ENCODE results near the gene PCNX4.

Gene PCNX4

GRCh38 chr14:60174352-60175254 lies 82.9 kb downstream of the PCNX4 start:
- Histone ChIP-seq H3K4me1 (ENCODE audit: insufficient read depth, low read length) (0 out of 2 replicates have a peak, but pooled peaks cover 4% of the 10 kb centered on the region), H3K9ac (ENCODE audit: low read depth, low read length) (no peak overlapping the region), H3K9me3 (ENCODE audit: insufficient read depth, low read depth, low read length) (peaks cover 9% of the 10 kb centered on the region; the same call in 1 of the 2 replicates), H3K4me3 (ENCODE audit: low read length) (no peak overlapping the region), H3K27ac (ENCODE audit: low read depth, low read length) (no peak overlapping the region), H3K27me3 (ENCODE audit: insufficient read depth, low read length) (no peaks in the 10 kb centered on the region), H3K36me3 (ENCODE audit: insufficient read depth, low read length) (no peaks in the 10 kb centered on the region)
- WGBS, result 78% methylated on average over 11 of the region's 11 CpGs

GRCh38 chr14:60175255-60175902 lies 83.7 kb downstream of the PCNX4 start:
- Histone ChIP-seq H3K4me3 (ENCODE audit: low read length) (no peak overlapping the region), H3K27ac (ENCODE audit: low read depth, low read length) (no peak overlapping the region), H3K4me1 (ENCODE audit: insufficient read depth, low read length) (0 out of 2 replicates have a peak, but pooled peaks cover 4% of the 10 kb centered on the region), H3K27me3 (ENCODE audit: insufficient read depth, low read length) (no peaks in the 10 kb centered on the region), H3K9ac (ENCODE audit: low read depth, low read length) (no peak overlapping the region), H3K9me3 (ENCODE audit: insufficient read depth, low read depth, low read length) (peaks cover 9% of the 10 kb centered on the region; the same call in 1 of the 2 replicates), H3K36me3 (ENCODE audit: insufficient read depth, low read length) (no peaks in the 10 kb centered on the region)
- 82% methylated on average over 2 of the region's 2 CpGs for WGBS

- 100% methylated on average over 1 of the region's 1 CpG for WGBS
- Histone ChIP-seq H3K27ac (ENCODE audit: low read depth, low read length) (no peak overlapping the region), H3K36me3 (ENCODE audit: insufficient read depth, low read length) (no peaks in the 10 kb centered on the region)
Observed at GRCh38 chr14:60178164-60178563, 86.4 kb downstream of the PCNX4 start.

GRCh38 chr14:60178820-60179219 lies 87.1 kb downstream of the PCNX4 start:
- no peak overlapping the region for H3K4me3 ChIP-seq (ENCODE audit: low read length)
- no peak overlapping the region for H3K27ac ChIP-seq (ENCODE audit: low read depth, low read length)
- peaks cover 9% of the 10 kb centered on the region; the same call in 1 of the 2 replicates for H3K9me3 ChIP-seq (ENCODE audit: insufficient read depth, low read depth, low read length)
- 0 out of 2 replicates have a peak, but pooled peaks cover 4% of the 10 kb centered on the region for H3K4me1 ChIP-seq (ENCODE audit: insufficient read depth, low read length)
- H3K36me3 ChIP-seq (ENCODE audit: insufficient read depth, low read length), result no peaks in the 10 kb centered on the region
- H3K27me3 ChIP-seq (ENCODE audit: insufficient read depth, low read length), result no peaks in the 10 kb centered on the region
- no peak overlapping the region for H3K9ac ChIP-seq (ENCODE audit: low read depth, low read length)
- no CpG with 5 or more reads among the region's 1 CpG for WGBS

More at GRCh38 chr14:60178164-60178563, 86.4 kb downstream of the PCNX4 start:
- peaks cover 9% of the 10 kb centered on the region; the same call in 1 of the 2 replicates for H3K9me3 ChIP-seq (ENCODE audit: insufficient read depth, low read depth, low read length)
- no peaks in the 10 kb centered on the region for H3K27me3 ChIP-seq (ENCODE audit: insufficient read depth, low read length)
- no peak overlapping the region for H3K4me3 ChIP-seq (ENCODE audit: low read length)
- 0 out of 2 replicates have a peak, but pooled peaks cover 4% of the 10 kb centered on the region for H3K4me1 ChIP-seq (ENCODE audit: insufficient read depth, low read length)
- H3K9ac ChIP-seq (ENCODE audit: low read depth, low read length), result no peak overlapping the region

GRCh38 chr14:60179431-60179869 lies 87.7 kb downstream of the PCNX4 start:
- WGBS, result 99% methylated on average over 3 of the region's 3 CpGs
- Histone ChIP-seq H3K27me3 (ENCODE audit: insufficient read depth, low read length) (no peaks in the 10 kb centered on the region), H3K4me1 (ENCODE audit: insufficient read depth, low read length) (0 out of 2 replicates have a peak, but pooled peaks cover under 1% of the 10 kb centered on the region), H3K36me3 (ENCODE audit: insufficient read depth, low read length) (no peaks in the 10 kb centered on the region), H3K9me3 (ENCODE audit: insufficient read depth, low read depth, low read length) (peaks cover 9% of the 10 kb centered on the region; the same call in 1 of the 2 replicates), H3K4me3 (ENCODE audit: low read length) (no peak overlapping the region), H3K27ac (ENCODE audit: low read depth, low read length) (no peak overlapping the region), H3K9ac (ENCODE audit: low read depth, low read length) (no peak overlapping the region)

- no peaks in the 10 kb centered on the region for H3K36me3 ChIP-seq (ENCODE audit: insufficient read depth, low read length)
- peaks cover 6% of the 10 kb centered on the region; the same call in 1 of the 2 replicates for H3K9me3 ChIP-seq (ENCODE audit: insufficient read depth, low read depth, low read length)
Observed at GRCh38 chr14:60183138-60183537, 91.4 kb downstream of the PCNX4 start.

GRCh38 chr14:60183741-60184140 lies 92.0 kb downstream of the PCNX4 start:
- H3K4me3 ChIP-seq (ENCODE audit: low read length), result no peak overlapping the region
- H3K4me1 ChIP-seq (ENCODE audit: insufficient read depth, low read length), result peaks cover 12% of the 10 kb centered on the region; the same call in 1 of the 2 replicates
- H3K9ac ChIP-seq (ENCODE audit: low read depth, low read length), result no peak overlapping the region
- H3K9me3 ChIP-seq (ENCODE audit: insufficient read depth, low read depth, low read length), result no peaks in the 10 kb centered on the region
- no peak overlapping the region for H3K27ac ChIP-seq (ENCODE audit: low read depth, low read length)
- 86% methylated on average over 1 of the region's 1 CpG for WGBS
- no peaks in the 10 kb centered on the region for H3K27me3 ChIP-seq (ENCODE audit: insufficient read depth, low read length)
- H3K36me3 ChIP-seq (ENCODE audit: insufficient read depth, low read length), result no peaks in the 10 kb centered on the region

More at GRCh38 chr14:60183138-60183537, 91.4 kb downstream of the PCNX4 start:
- Histone ChIP-seq H3K4me1 (ENCODE audit: insufficient read depth, low read length) (peaks cover 12% of the 10 kb centered on the region; the same call in 1 of the 2 replicates), H3K27ac (ENCODE audit: low read depth, low read length) (no peak overlapping the region), H3K9ac (ENCODE audit: low read depth, low read length) (no peak overlapping the region), H3K27me3 (ENCODE audit: insufficient read depth, low read length) (no peaks in the 10 kb centered on the region), H3K4me3 (ENCODE audit: low read length) (no peak overlapping the region)
- 97% methylated on average over 3 of the region's 3 CpGs for WGBS

GRCh38 chr14:60184146-60184904 lies 92.6 kb downstream of the PCNX4 start:
- 27% methylated on average over 2 of the region's 5 CpGs for WGBS
- Histone ChIP-seq H3K4me3 (ENCODE audit: low read length) (peak overlapping the region; percentile 39), H3K9me3 (ENCODE audit: insufficient read depth, low read depth, low read length) (no peaks in the 10 kb centered on the region), H3K27me3 (ENCODE audit: insufficient read depth, low read length) (no peaks in the 10 kb centered on the region), H3K9ac (ENCODE audit: low read depth, low read length) (no peak overlapping the region), H3K36me3 (ENCODE audit: insufficient read depth, low read length) (no peaks in the 10 kb centered on the region), H3K4me1 (ENCODE audit: insufficient read depth, low read length) (peaks cover 12% of the 10 kb centered on the region; the same call in 1 of the 2 replicates), H3K27ac (ENCODE audit: low read depth, low read length) (no peak overlapping the region)

- H3K27me3 ChIP-seq (ENCODE audit: insufficient read depth, low read length), result no peaks in the 10 kb centered on the region
- no peaks in the 10 kb centered on the region for H3K9me3 ChIP-seq (ENCODE audit: insufficient read depth, low read depth, low read length)
- H3K4me3 ChIP-seq (ENCODE audit: low read length), result no peak overlapping the region
- H3K9ac ChIP-seq (ENCODE audit: low read depth, low read length), result no peak overlapping the region
- H3K36me3 ChIP-seq (ENCODE audit: insufficient read depth, low read length), result no peaks in the 10 kb centered on the region
- WGBS, result 44% methylated on average over 3 of the region's 5 CpGs
- H3K27ac ChIP-seq (ENCODE audit: low read depth, low read length), result no peak overlapping the region
- peaks cover 12% of the 10 kb centered on the region; the same call in 1 of the 2 replicates for H3K4me1 ChIP-seq (ENCODE audit: insufficient read depth, low read length)
Observed at GRCh38 chr14:60184905-60185555, 93.3 kb downstream of the PCNX4 start.

- no peak overlapping the region for H3K4me3 ChIP-seq (ENCODE audit: low read length)
- no peak overlapping the region for H3K27ac ChIP-seq (ENCODE audit: low read depth, low read length)
- no peaks in the 10 kb centered on the region for H3K27me3 ChIP-seq (ENCODE audit: insufficient read depth, low read length)
- H3K4me1 ChIP-seq (ENCODE audit: insufficient read depth, low read length), result peaks cover 12% of the 10 kb centered on the region; the same call in 1 of the 2 replicates
- no peak overlapping the region for H3K9ac ChIP-seq (ENCODE audit: low read depth, low read length)
- H3K9me3 ChIP-seq (ENCODE audit: insufficient read depth, low read depth, low read length), result no peaks in the 10 kb centered on the region
- WGBS, result 89% methylated on average over 3 of the region's 3 CpGs
- no peaks in the 10 kb centered on the region for H3K36me3 ChIP-seq (ENCODE audit: insufficient read depth, low read length)
Observed at GRCh38 chr14:60188115-60188514, 96.4 kb downstream of the PCNX4 start.
